SK-N-SH (cell line): ENCODE measurements around the gene KRT14.

ENCODE experiments used
- CTCF ChIP-seq: fragments of 200-600 bp; sonication (generic); IDR thresholded peaks from 2 replicates; pipeline ENCODE4 v1.6.1; 2017; ENCODE audit warnings: antibody characterized with exemption, mild to moderate bottlenecking, moderate library complexity
- EP300 ChIP-seq, 2 experiments: IDR thresholded peaks; 2 replicates each; pipeline versions ENCODE4 v1.4.0 to v1.6.1; 2012; ENCODE audit warnings: borderline replicate concordance in 1 of 2, low read depth in 1 of 2, low read length in 1 of 2
- EZH2phosphoT487 ChIP-seq: fragments of 200-600 bp; sonication (generic); IDR thresholded peaks from 2 replicates; pipeline ENCODE4 v1.6.1; 2017; ENCODE audit warnings: low read depth, mixed run types, mild to moderate bottlenecking, antibody characterized with exemption, moderate library complexity, borderline replicate concordance
- MXI1 ChIP-seq: IDR thresholded peaks from 2 replicates; pipeline ENCODE4 v1.6.1; 2012; ENCODE audit warnings: mild to moderate bottlenecking, low read depth, low read length, improper control_type of control experiment
- NFIC ChIP-seq: IDR thresholded peaks from 2 replicates; pipeline ENCODE4 v1.4.0; 2012; ENCODE audit warnings: borderline replicate concordance
- POLR2AphosphoS5 ChIP-seq: IDR thresholded peaks from 2 replicates; pipeline ENCODE4 v1.6.1; 2012; ENCODE audit warnings: low read depth, low read length
- REST ChIP-seq: IDR thresholded peaks from 2 replicates; pipeline ENCODE4 v1.6.1; 2012; ENCODE audit warnings: mild to moderate bottlenecking, low read depth, low read length, moderate library complexity
- RXRA ChIP-seq: IDR thresholded peaks from 2 replicates; pipeline ENCODE4 v1.4.0; 2012; ENCODE audit warnings: low read depth, mild to moderate bottlenecking, borderline replicate concordance
- SIN3A ChIP-seq: IDR thresholded peaks from 2 replicates; pipeline ENCODE4 v1.6.1; 2012; ENCODE audit warnings: low read depth, mild to moderate bottlenecking, low read length, moderate library complexity, borderline replicate concordance
- TAF1 ChIP-seq: IDR thresholded peaks from 2 replicates; pipeline ENCODE4 v1.6.1; 2012; ENCODE audit warnings: low read depth, mild to moderate bottlenecking, low read length, moderate library complexity, borderline replicate concordance
- YY1 ChIP-seq: IDR thresholded peaks from 2 replicates; pipeline ENCODE4 v1.4.0; 2012; ENCODE audit warnings: low read depth, mild to moderate bottlenecking

- TF ChIP-seq CTCF (no peak), REST (no peak), NFIC (no peak), YY1 (no peak), MXI1 (no peak), SIN3A (no peak), TAF1 (no peak), RXRA (no peak), EP300 (IDR thresholded peaks at IDR 0.05; ENCODE audit: borderline replicate concordance in 1 of 2, low read depth in 1 of 2, low read length in 1 of 2) (no peak), POLR2AphosphoS5 (no peak), EZH2phosphoT487 (no peak)
Measured at GRCh38 chr17:41571561-41572434, 14.9 kb downstream of the KRT14 start, which contains the start of gene KRT9.
